Measurements from ENCODE around the gene PLPPR5. TPM values are rescaled to one million over a fixed set of nuclear protein-coding genes. Genes with fewer than 3 reads are reported as not detected.

The PLPPR5 gene
- total RNA-seq, 1 experiment from 2014 or later: not detected

DNA sequence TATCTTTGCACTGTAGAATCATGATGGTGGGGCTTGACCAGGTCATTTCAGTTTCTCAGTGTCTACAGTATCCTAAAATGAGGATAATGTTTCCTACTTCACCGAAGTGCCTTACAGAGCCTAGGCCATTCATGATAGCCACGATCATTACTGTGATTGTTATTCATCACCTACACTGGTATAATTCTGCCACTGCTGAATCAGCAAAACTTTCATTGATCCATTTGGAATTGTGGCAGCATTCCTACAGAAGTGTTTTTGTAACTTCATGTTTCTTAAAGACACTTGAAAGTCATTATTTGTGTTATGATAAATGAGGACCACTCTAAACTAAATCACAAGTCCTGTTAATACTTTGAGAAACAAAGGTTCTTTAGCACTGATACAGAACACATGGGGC, 6.0 kb upstream of the PLPPR5 start:
- no peak overlapping the region for H3K4me2 ChIP-seq (ENCODE audit: low read length)
- no peak for ATAC-seq
- BruUV-seq (replicated peaks): no TSS peak
- H3K4me3 ChIP-seq (replicated peaks in 1 of 2; ENCODE audit: low read depth in 1 of 2, low read length in 2 of 2): no peak overlapping the region
- H2AFZ ChIP-seq (ENCODE audit: low read depth, low read length, poor library complexity, severe bottlenecking): no peak overlapping the region
- POLR2A ChIA-PET: no interaction called here
- H3K4me1 ChIP-seq (ENCODE audit: control insufficient read depth in 1 of 2, insufficient read depth in 2 of 2, low read length in 2 of 2): no peaks in the 10 kb centered on the region
- H4K20me1 ChIP-seq (ENCODE audit: insufficient read depth): no peaks in the 10 kb centered on the region
- TF ChIP-seq, protein P1, sequence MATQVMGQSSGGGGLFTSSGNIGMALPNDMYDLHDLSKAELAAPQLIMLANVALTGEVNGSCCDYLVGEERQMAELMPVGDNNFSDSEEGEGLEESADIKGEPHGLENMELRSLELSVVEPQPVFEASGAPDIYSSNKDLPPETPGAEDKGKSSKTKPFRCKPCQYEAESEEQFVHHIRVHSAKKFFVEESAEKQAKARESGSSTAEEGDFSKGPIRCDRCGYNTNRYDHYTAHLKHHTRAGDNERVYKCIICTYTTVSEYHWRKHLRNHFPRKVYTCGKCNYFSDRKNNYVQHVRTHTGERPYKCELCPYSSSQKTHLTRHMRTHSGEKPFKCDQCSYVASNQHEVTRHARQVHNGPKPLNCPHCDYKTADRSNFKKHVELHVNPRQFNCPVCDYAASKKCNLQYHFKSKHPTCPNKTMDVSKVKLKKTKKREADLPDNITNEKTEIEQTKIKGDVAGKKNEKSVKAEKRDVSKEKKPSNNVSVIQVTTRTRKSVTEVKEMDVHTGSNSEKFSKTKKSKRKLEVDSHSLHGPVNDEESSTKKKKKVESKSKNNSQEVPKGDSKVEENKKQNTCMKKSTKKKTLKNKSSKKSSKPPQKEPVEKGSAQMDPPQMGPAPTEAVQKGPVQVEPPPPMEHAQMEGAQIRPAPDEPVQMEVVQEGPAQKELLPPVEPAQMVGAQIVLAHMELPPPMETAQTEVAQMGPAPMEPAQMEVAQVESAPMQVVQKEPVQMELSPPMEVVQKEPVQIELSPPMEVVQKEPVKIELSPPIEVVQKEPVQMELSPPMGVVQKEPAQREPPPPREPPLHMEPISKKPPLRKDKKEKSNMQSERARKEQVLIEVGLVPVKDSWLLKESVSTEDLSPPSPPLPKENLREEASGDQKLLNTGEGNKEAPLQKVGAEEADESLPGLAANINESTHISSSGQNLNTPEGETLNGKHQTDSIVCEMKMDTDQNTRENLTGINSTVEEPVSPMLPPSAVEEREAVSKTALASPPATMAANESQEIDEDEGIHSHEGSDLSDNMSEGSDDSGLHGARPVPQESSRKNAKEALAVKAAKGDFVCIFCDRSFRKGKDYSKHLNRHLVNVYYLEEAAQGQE (IDR thresholded peaks at IDR 0.05; ENCODE audit: low read depth): no peak
- TF ChIP-seq SRF (IDR thresholded peaks at IDR 0.05; ENCODE audit: low read depth) (no peak), EZH2 (IDR thresholded peaks at IDR 0.05) (no peak), CEBPB (IDR thresholded peaks at IDR 0.05; ENCODE audit: low read depth) (no peak), JUND (IDR thresholded peaks at IDR 0.05) (no peak), ATF3 (IDR thresholded peaks at IDR 0.05) (no peak), SP1 (IDR thresholded peaks at IDR 0.05; ENCODE audit: low read depth) (no peak), RAD21 (IDR thresholded peaks at IDR 0.05; ENCODE audit: low read depth) (no peak), YY1 (IDR thresholded peaks at IDR 0.05; ENCODE audit: extremely low read depth, insufficient replicate concordance, low read depth, low read length) (no peak)
- TF ChIP-seq, protein P2, sequence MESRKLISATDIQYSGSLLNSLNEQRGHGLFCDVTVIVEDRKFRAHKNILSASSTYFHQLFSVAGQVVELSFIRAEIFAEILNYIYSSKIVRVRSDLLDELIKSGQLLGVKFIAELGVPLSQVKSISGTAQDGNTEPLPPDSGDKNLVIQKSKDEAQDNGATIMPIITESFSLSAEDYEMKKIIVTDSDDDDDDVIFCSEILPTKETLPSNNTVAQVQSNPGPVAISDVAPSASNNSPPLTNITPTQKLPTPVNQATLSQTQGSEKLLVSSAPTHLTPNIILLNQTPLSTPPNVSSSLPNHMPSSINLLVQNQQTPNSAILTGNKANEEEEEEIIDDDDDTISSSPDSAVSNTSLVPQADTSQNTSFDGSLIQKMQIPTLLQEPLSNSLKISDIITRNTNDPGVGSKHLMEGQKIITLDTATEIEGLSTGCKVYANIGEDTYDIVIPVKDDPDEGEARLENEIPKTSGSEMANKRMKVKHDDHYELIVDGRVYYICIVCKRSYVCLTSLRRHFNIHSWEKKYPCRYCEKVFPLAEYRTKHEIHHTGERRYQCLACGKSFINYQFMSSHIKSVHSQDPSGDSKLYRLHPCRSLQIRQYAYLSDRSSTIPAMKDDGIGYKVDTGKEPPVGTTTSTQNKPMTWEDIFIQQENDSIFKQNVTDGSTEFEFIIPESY (IDR thresholded peaks at IDR 0.05; ENCODE audit: extremely low read depth, insufficient replicate concordance, low read length): no peak
- RAD21 ChIA-PET (ENCODE audit: low non-redundant PET in 1 of 2, low total read pairs in 2 of 2, uncharacterized antibody in 2 of 2, unreplicated experiment in 2 of 2): no interaction called here
- CTCF ChIA-PET: no interaction called here
- H3K9ac ChIP-seq (ENCODE audit: low read length): no peak overlapping the region
- intact Hi-C loops (cut with micrococcal nuclease): no loop called here
- no peak for DNase-seq (ENCODE audit: low read depth, low spot score)
- no peaks in the 10 kb centered on the region for H3K27me3 ChIP-seq (ENCODE audit: insufficient read depth, low read length)
- no peaks in the 10 kb centered on the region for H3K9me2 ChIP-seq (ENCODE audit: insufficient read depth)
- no peak overlapping the region for H3K27ac ChIP-seq (ENCODE audit: low read depth, low read length)
- no peaks in the 10 kb centered on the region for H3K79me2 ChIP-seq (ENCODE audit: insufficient read depth, low read length)
- no peaks in the 10 kb centered on the region for H3K36me3 ChIP-seq (ENCODE audit: control insufficient read depth in 1 of 2, insufficient read depth in 2 of 2, low read length in 2 of 2)
- no peaks in the 10 kb centered on the region for H3K9me3 ChIP-seq (ENCODE audit: control insufficient read depth in 1 of 2, insufficient read depth in 1 of 2, low read depth in 1 of 2, low read length in 2 of 2)
